Loucy (cell line): ENCODE results near the gene GNAT1.
A peak's percentile ranks its signal among the peaks of the same experiment; 100 is the strongest.

Experiments used
- H2AFZ ChIP-seq: fragments of 200-600 bp; sonication (generic); 2 replicates; pipeline ENCODE4 v1.6.0; 2016; ENCODE audit warnings: antibody characterized with exemption, mild to moderate bottlenecking, low read length, moderate library complexity
- H3F3A ChIP-seq: fragments of 200-600 bp; 2 replicates; pipeline ENCODE4 v1.6.0; 2016; ENCODE audit warnings: antibody characterized with exemption, low read depth, mild to moderate bottlenecking
- H3K27me3 ChIP-seq: fragments of 200-600 bp; sonication (generic); 2 replicates; pipeline ENCODE4 v1.6.1; 2014; ENCODE audit warnings: low read length, mild to moderate bottlenecking; ENCODE audit not compliant: insufficient read depth, poor library complexity, severe bottlenecking
- H3K36me3 ChIP-seq: fragments of 200-600 bp; sonication (generic); 2 replicates; pipeline ENCODE4 v1.6.1; 2016; ENCODE audit warnings: low read length; ENCODE audit not compliant: insufficient read depth
- H3K4me1 ChIP-seq: fragments of 200-600 bp; sonication (generic); 2 replicates; pipeline ENCODE4 v1.5.1; 2014; ENCODE audit warnings: low read length, mild to moderate bottlenecking; ENCODE audit not compliant: insufficient read depth, poor library complexity, severe bottlenecking
- H3K4me2 ChIP-seq: fragments of 200-600 bp; sonication (generic); 2 replicates; pipeline ENCODE4 v1.6.0; 2014; ENCODE audit warnings: antibody characterized with exemption, low read length, low read depth, mild to moderate bottlenecking; ENCODE audit not compliant: poor library complexity, severe bottlenecking
- H3K4me3 ChIP-seq: fragments of 200-600 bp; sonication (generic); 2 replicates; pipeline ENCODE4 v1.5.1; 2014; ENCODE audit warnings: low read length, mild to moderate bottlenecking, mixed read lengths; ENCODE audit not compliant: poor library complexity, severe bottlenecking
- H3K79me2 ChIP-seq: fragments of 200-600 bp; sonication (generic); 2 replicates; pipeline ENCODE4 v1.6.1; 2014; ENCODE audit warnings: low read length; ENCODE audit not compliant: insufficient read depth
- H3K9ac ChIP-seq: fragments of 200-600 bp; sonication (generic); 2 replicates; pipeline ENCODE4 v1.6.0; 2014; ENCODE audit warnings: mild to moderate bottlenecking, low read depth, low read length, moderate library complexity; ENCODE audit not compliant: poor library complexity, severe bottlenecking
- H3K9me2 ChIP-seq: fragments of 200-600 bp; sonication (generic); replicated peaks from 2 replicates; pipeline ENCODE4 v1.6.1; 2016; ENCODE audit warnings: low read depth, low read length, mixed read lengths
- H3K9me3 ChIP-seq: fragments of 200-600 bp; sonication (generic); 2 replicates; pipeline ENCODE4 v1.6.1; 2014; ENCODE audit warnings: mild to moderate bottlenecking, antibody characterized with exemption, low read length, low read depth; ENCODE audit not compliant: insufficient read depth
- H4K20me1 ChIP-seq: fragments of 200-600 bp; sonication (generic); 2 replicates; pipeline ENCODE4 v1.6.0; 2014; ENCODE audit warnings: antibody characterized with exemption, low read length, mild to moderate bottlenecking; ENCODE audit not compliant: insufficient read depth, poor library complexity, severe bottlenecking
- EZH2phosphoT487 ChIP-seq: fragments of 200-600 bp; IDR thresholded peaks from 2 replicates; pipeline ENCODE4 v1.6.1; 2018; ENCODE audit warnings: antibody characterized with exemption, mild to moderate bottlenecking, moderate library complexity, borderline replicate concordance
- TF ChIP-seq, protein P1 (sequence below): fragments of 200-600 bp; sonication (generic); conservative IDR thresholded peaks from 2 replicates; pipeline ENCODE4 v1.5.1; 2014; ENCODE audit warnings: mild to moderate bottlenecking, antibody characterized with exemption, low read length

The GNAT1 gene

DNA sequence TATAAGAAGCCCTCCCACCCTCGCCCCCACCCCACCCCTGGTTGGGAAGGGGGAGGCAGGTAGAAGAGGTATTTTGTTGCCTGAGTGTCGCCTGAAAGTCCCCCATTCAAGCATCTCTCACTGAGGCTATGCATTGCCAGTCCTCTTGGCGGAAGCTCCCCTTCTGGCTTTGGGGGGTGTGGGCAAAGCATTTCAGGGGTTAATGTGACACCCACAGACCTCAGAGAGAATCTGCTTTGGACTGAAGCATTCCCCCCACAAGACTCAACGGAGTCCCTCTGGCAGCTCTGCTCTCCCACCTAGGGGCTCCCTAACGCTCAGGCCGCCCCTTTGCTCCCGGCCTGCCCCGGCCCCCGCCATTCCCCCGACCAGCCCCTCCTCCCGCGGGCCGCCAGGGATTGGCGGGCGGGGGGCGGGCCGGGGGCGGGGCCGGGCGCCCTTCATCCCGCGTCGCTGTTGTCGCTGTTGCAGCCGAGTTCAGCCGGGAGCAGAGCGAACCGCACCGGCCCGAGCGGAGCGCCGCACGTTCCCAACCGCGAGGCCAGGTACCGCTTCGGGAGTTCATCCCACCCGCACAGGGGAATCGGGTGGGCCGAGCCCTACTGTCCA is 13.5 kb downstream of the GNAT1 start, which contains the start of gene SLC38A3:
TSS of gene SLC38A3 (plus strand) at position 468 of the 609 bp plus-strand sequence. CDS start 8,929 bp downstream, outside the sequence.
- peak within 1 kb of the TSS; percentile 55 for H3K4me3 ChIP-seq
- no peak within 1 kb of the TSS for H3K9ac ChIP-seq
- H4K20me1 ChIP-seq: no peaks in the 10 kb centered on the region
- no peaks in the 10 kb centered on the region for H3K9me3 ChIP-seq
- H3K4me1 ChIP-seq: no peaks in the 10 kb centered on the region
- TF ChIP-seq, protein P1, sequence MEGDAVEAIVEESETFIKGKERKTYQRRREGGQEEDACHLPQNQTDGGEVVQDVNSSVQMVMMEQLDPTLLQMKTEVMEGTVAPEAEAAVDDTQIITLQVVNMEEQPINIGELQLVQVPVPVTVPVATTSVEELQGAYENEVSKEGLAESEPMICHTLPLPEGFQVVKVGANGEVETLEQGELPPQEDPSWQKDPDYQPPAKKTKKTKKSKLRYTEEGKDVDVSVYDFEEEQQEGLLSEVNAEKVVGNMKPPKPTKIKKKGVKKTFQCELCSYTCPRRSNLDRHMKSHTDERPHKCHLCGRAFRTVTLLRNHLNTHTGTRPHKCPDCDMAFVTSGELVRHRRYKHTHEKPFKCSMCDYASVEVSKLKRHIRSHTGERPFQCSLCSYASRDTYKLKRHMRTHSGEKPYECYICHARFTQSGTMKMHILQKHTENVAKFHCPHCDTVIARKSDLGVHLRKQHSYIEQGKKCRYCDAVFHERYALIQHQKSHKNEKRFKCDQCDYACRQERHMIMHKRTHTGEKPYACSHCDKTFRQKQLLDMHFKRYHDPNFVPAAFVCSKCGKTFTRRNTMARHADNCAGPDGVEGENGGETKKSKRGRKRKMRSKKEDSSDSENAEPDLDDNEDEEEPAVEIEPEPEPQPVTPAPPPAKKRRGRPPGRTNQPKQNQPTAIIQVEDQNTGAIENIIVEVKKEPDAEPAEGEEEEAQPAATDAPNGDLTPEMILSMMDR: no peak
- TF ChIP-seq EZH2phosphoT487: no peak
- no peaks in the 10 kb centered on the region for H3K27me3 ChIP-seq
- no peaks in the 10 kb centered on the region for H3K79me2 ChIP-seq
- peak within 1 kb of the TSS; percentile 65 for H3K4me2 ChIP-seq
- H3K9me2 ChIP-seq: no peaks in the 10 kb centered on the region
- H2AFZ ChIP-seq: peak within 1 kb of the TSS; percentile 87
- no peaks in the 10 kb centered on the region for H3F3A ChIP-seq
- H3K36me3 ChIP-seq: no peaks in the 10 kb centered on the region

GRCh38 chr3:50205413-50206276 is 14.2 kb downstream of the GNAT1 start:
- Histone ChIP-seq H2AFZ (peak overlapping the region; percentile 67; the same call in 1 of the 2 replicates), H3K36me3 (no peaks in the 10 kb centered on the region), H3K4me2 (peak overlapping the region; percentile 65), H3K27me3 (no peaks in the 10 kb centered on the region), H3K9me2 (no peaks in the 10 kb centered on the region), H3K79me2 (no peaks in the 10 kb centered on the region), H3F3A (no peaks in the 10 kb centered on the region), H3K9me3 (no peaks in the 10 kb centered on the region), H3K4me3 (peak overlapping the region; percentile 55), H3K4me1 (no peaks in the 10 kb centered on the region), H4K20me1 (no peaks in the 10 kb centered on the region), H3K9ac (no peak overlapping the region)
- TF ChIP-seq, protein P1: no peak
- no peak for TF ChIP-seq EZH2phosphoT487

GRCh38 chr3:50207359-50208042 is 16.1 kb downstream of the GNAT1 start:
- Histone ChIP-seq H3K9me2 (no peaks in the 10 kb centered on the region), H3K4me1 (no peaks in the 10 kb centered on the region)
- TF ChIP-seq EZH2phosphoT487: no peak
- TF ChIP-seq, protein P1: no peak

More at GRCh38 chr3:50207359-50208042, 16.1 kb downstream of the GNAT1 start:
- Histone ChIP-seq H2AFZ (no peak overlapping the region), H3K9ac (no peak overlapping the region), H4K20me1 (no peaks in the 10 kb centered on the region), H3K36me3 (no peaks in the 10 kb centered on the region), H3K27me3 (no peaks in the 10 kb centered on the region), H3K9me3 (no peaks in the 10 kb centered on the region), H3F3A (no peaks in the 10 kb centered on the region), H3K4me2 (no peak overlapping the region), H3K79me2 (no peaks in the 10 kb centered on the region), H3K4me3 (no peak overlapping the region)
